Measurements from ENCODE around the gene CNEP1R1.

CNEP1R1 gene

GRCh38 chr16:50015631-50016030 is 9.4 kb upstream of the CNEP1R1 start:
- DNase-seq (ENCODE audit: low read depth in 3 of 3, low spot score in 1 of 3) = no peak

- DNase-seq (ENCODE audit: low read depth in 3 of 3, low spot score in 1 of 3) = no peak
Observed at GRCh38 chr16:50017553-50017952, 7.5 kb upstream of the CNEP1R1 start.

- no peak for DNase-seq (ENCODE audit: low read depth in 3 of 3, low spot score in 1 of 3)
Observed at GRCh38 chr16:50021544-50021943, 3.5 kb upstream of the CNEP1R1 start.

- no peak for DNase-seq (ENCODE audit: low read depth in 3 of 3, low spot score in 1 of 3)
Observed at GRCh38 chr16:50023641-50024040, 1.4 kb upstream of the CNEP1R1 start.

GRCh38 chr16:50024207-50024606 is 818 bp upstream of the CNEP1R1 start:
- DNase-seq (ENCODE audit: low read depth in 3 of 3, low spot score in 1 of 3) = no peak

GRCh38 chr16:50025537-50025931 is 509 bp downstream of the CNEP1R1 start:
- no peak for DNase-seq (ENCODE audit: low read depth in 3 of 3, low spot score in 1 of 3)

- DNase-seq (ENCODE audit: low read depth in 3 of 3, low spot score in 1 of 3) = no peak
Observed at GRCh38 chr16:50027829-50028228, 2.8 kb downstream of the CNEP1R1 start.

GRCh38 chr16:50035468-50035992 is 10.5 kb downstream of the CNEP1R1 start:
- no peak for DNase-seq (ENCODE audit: low read depth in 3 of 3, low spot score in 1 of 3)

- no peak for DNase-seq (ENCODE audit: low read depth in 3 of 3, low spot score in 1 of 3)
Observed at GRCh38 chr16:50036426-50036825, 11.4 kb downstream of the CNEP1R1 start.

GRCh38 chr16:50037662-50038220 is 12.7 kb downstream of the CNEP1R1 start:
- no peak for DNase-seq (ENCODE audit: low read depth in 3 of 3, low spot score in 1 of 3)

GRCh38 chr16:50038286-50038685 is 13.3 kb downstream of the CNEP1R1 start:
- no peak for DNase-seq (ENCODE audit: low read depth in 3 of 3, low spot score in 1 of 3)

GRCh38 chr16:50038756-50039529 is 13.9 kb downstream of the CNEP1R1 start:
- no peak for DNase-seq (ENCODE audit: low read depth in 3 of 3, low spot score in 1 of 3)

- DNase-seq (ENCODE audit: low read depth in 3 of 3, low spot score in 1 of 3) = no peak
Observed at GRCh38 chr16:50040018-50040417, 15.0 kb downstream of the CNEP1R1 start.

- DNase-seq (ENCODE audit: low read depth in 3 of 3, low spot score in 1 of 3) = no peak
Observed at GRCh38 chr16:50040710-50041109, 15.7 kb downstream of the CNEP1R1 start.

GRCh38 chr16:50043358-50043757 is 18.3 kb downstream of the CNEP1R1 start:
- no peak for DNase-seq (ENCODE audit: low read depth in 3 of 3, low spot score in 1 of 3)

GRCh38 chr16:50045412-50045811 is 20.4 kb downstream of the CNEP1R1 start:
- DNase-seq (ENCODE audit: low read depth in 3 of 3, low spot score in 1 of 3) = no peak

- DNase-seq (ENCODE audit: low read depth in 3 of 3, low spot score in 1 of 3) = no peak
Observed at GRCh38 chr16:50046853-50047252, 21.8 kb downstream of the CNEP1R1 start.

GRCh38 chr16:50047864-50048263 is 22.8 kb downstream of the CNEP1R1 start:
- no peak for DNase-seq (ENCODE audit: low read depth in 3 of 3, low spot score in 1 of 3)

- DNase-seq (ENCODE audit: low read depth in 3 of 3, low spot score in 1 of 3) = no peak
Observed at GRCh38 chr16:50050802-50051201, 25.8 kb downstream of the CNEP1R1 start.

GRCh38 chr16:50056226-50056625 is 31.2 kb downstream of the CNEP1R1 start:
- DNase-seq (ENCODE audit: low read depth in 3 of 3, low spot score in 1 of 3) = no peak

- DNase-seq (ENCODE audit: low read depth in 3 of 3, low spot score in 1 of 3) = no peak
Observed at GRCh38 chr16:50058091-50058771, 33.2 kb downstream of the CNEP1R1 start.

- no peak for DNase-seq (ENCODE audit: low read depth in 3 of 3, low spot score in 1 of 3)
Observed at GRCh38 chr16:50059111-50059510, 34.1 kb downstream of the CNEP1R1 start.
